Posterior cingulate gyrus (tissue), 11 donors: ENCODE data around the gene POMP.
"Not testable (repeated sequence)": the region's sequence is repeated elsewhere in the genome, so short reads cannot be mapped to it uniquely, and the experiment has no call there.

Experiments used
- DNase-seq, 10 donors: peaks; one replicate each; pipeline versions ENCODE4 v3.0.0 to v3.0.0-alpha.2; 2020 to 2021; ENCODE audit warnings: mixed read lengths in 3 of 10
- intact Hi-C: fragments of 100-400 bp; cut with DNase I; formaldehyde crosslinking; loops from one replicate; pipeline ENCODE4 v1.15.1; 2023

POMP gene

DNA sequence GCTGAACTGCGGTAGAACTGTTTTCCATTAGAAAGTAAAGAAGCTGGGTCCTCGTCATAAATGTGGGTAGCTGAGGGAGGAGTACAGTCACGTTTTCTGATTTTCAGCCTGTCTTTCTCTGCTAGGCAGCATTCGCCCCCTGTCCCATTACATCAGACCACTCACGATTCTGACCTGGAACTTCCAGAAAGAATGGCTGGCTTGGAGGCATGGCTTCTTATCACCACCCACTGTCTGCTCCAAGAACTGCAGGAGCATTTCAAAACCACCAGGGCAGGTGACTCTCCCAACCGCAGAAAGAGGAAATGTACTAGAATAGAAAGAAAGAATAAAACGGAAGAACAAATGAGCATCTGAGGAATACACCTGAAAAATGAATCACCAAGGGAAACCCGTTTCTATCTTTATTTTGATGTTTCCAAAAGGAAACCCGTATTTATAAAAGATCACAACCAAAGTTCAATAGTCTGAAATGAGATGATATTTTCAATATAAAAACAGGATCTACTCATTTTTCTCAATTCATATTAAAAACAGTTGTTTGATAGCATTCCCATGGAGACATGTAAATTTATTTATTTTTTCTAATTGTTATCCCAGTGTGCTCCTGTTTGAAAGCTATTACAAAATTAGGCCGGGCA lies 22.1 kb upstream of the POMP start:
- DNase-seq: peak in 6 of 10 donors; percentile 26 to 84 (median 36)
- intact Hi-C loops: loop anchor here (1.0 to 5.0 kb wide), 3 partner anchors 105 to 312 kb away; no protein-coding TSS in a partner anchor

DNA sequence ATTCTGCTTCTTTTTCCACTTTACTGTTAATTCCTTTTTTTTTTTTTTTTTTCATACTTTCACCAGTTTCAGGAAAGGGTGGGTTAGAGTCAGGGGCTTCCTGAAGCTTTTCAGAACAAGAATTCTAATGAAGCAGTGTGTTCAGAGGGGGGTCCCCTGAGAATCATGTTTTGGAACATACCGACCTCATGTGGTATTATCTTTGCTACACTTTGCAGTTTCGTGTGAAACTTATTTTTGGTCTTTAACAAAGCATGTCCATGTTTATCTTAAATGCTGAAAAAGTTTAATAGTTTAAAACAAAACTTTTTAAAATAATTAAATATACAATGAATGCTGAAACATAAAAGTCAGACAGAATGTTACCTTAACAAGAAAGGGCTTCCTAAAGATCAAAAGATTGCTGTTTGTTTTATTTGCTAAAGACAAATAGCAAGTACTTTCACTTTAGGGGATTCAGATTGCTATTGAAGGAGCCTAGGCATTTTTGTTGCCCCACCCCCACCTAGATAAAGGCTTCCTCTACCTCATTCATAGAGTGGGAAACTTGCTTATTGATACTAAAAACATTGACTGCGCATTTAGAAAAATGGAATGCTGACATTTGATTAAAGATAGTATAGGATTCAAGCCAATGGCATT lies 21.1 kb upstream of the POMP start:
- no peak for DNase-seq
- intact Hi-C loops: loop anchor here (2.0 to 5.0 kb wide), 2 partner anchors 156 to 313 kb away; no protein-coding TSS in a partner anchor

DNA sequence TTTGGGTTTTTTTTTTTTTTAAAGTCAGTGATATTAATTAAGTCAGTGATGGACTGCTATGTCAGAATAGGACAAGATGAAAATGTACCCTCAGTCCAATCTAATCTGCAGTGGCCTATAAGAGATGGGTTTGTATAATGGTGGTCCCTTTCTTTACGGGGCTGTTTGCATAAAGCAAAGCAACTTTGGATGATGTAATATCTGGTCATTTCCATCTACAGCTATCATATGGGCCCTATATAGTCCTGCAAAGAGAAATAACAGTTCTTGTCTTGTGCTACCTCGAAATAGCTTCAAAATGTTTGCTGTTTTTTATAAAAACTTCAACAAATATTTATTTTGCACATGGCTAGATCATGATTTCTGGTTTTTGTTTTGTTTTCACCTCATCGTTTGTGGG lies 20.2 kb upstream of the POMP start:
- intact Hi-C loops: loop anchor here (5.0 kb wide), 1 partner anchor 156 kb away; no protein-coding TSS in a partner anchor
- no peak for DNase-seq

DNA sequence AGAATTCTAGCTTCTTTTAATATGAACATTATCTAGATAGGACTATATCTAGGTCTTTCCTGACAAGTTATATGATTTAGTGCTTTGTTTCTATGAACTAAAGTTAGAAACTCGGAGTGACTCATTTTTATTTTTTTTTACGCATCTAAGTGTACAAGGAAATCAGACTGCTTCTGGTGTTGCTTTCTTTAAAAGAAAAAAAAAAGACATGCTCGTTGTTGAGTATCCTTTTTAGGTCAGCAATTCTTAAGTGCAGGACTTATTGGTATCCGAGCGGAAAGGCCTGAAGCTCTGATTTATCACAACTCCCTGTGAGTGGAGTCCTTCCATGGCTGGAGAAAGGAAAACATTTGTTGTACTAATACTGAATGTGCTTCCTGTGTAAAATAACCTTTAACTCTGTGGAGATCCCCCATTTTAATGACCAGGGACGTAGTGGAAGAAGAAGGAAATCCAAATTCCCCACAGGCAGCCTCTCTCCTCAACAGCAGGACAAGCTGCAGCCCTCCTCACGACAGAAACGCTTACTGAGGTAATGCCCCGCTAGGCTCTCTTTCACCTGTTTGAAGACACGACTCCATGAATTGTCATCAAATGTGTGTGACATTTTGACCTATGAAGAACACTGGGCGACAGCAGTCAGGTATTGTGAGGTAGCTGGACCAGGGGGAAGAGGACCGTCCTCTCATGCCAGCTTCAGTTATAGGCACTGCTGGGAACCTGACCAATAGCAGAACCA lies 17.9 kb upstream of the POMP start:
- intact Hi-C loops: no loop called here
- no peak for DNase-seq

DNA sequence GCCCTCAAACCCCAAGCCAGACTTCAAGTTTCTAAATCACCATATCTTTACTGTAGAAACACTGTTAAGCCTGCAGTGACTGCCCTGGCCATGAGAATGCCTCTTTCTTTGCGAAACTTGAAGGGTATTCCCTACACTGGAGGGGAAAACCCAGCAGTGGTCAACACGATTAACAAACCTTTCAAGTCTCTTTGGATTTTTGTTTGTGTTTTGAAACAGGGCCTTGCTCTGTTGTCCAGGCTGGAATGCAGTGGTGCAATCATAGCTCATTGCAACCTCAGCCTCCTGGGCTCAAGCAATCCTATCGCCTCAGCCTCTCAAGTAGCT lies 17.4 kb upstream of the POMP start:
- no peak for DNase-seq
- intact Hi-C loops: no loop called here

DNA sequence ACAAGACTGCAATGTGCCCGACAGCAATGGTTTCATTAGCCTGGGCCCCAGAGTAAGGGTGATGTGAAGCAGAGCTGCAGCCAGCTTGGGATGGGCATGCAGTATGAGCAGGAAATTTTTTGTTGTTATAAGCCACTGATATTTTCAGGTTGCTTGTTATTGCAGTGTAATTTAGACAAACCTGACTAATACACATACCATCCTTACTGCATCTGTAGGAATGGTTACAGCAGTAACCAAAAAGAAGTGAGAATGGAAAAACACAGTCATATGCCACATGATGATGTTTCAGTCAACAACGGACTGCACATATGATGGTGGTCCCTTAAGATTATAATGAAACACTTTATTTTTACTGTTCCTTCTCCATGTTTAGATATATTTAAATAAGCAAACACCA lies 8.6 kb upstream of the POMP start:
- intact Hi-C loops: no loop called here
- no peak for DNase-seq

DNA sequence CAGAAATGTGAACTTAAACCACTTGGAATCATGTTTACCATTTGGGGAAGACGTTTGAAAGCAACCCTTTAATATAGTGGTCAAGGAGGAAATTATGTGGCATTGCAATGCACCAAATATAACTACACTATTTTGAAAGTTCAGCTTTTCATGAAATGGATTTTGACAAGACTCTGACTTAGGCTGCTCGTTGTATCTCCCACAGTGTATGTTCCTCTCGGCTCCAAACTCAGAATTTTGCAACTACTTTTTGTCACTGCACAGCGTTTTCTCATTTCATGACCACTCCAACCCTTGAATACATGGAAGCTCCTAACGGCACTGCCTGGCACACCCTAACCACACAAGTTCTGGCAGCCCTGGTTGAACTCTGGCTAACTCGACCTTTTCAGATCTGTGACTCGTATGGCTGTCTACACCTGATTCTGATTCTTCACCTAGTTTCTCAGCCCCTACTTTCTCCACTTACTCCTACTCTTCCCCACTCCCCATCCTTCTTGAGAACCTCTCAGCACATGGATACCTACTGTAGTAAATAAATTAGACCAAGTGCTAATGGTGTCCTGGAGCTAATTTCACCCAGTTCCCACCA lies 7.0 kb upstream of the POMP start:
- intact Hi-C loops: no loop called here

DNA sequence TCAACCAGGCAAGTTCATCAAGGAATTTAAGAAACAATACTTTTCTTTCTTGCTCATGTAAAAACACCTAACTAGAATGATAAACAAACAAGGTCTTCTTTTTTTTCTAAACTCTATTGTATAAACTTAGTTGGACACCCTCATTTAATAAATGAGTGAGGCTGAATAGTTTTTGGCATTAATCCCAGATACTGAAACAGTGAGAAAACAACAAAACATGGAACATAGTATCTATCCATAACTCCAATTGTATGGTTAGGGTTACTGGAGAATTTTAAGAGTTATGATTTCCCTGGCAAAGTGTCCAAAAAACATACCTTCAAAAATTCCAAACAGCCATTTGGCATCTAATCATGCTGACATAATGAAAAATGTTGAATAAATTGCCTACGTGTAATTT lies 5.8 kb upstream of the POMP start:
- intact Hi-C loops: no loop called here
- DNase-seq: no peak

More for the DNA sequence above, 7.0 kb upstream of the POMP start:
- DNase-seq: no peak

DNA sequence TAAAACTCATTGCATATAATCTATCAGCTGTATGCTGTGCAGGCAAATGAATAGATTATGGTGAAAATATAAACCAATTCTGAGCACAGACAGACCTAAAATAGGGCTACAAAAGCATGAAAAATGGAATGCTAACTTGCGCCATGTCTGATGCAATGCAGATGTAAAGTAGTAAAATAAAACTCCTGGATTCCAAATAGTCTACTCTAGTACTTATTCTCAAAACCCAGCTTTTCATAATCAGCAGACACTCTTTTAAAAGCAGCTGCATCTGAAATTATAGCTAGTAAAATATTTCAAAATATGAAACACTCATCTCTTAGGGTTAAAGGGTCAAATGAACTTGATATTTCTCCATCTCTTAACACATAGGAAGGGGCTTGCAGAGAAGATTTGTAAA lies 4.7 kb upstream of the POMP start:
- intact Hi-C loops: no loop called here
- DNase-seq: no peak

DNA sequence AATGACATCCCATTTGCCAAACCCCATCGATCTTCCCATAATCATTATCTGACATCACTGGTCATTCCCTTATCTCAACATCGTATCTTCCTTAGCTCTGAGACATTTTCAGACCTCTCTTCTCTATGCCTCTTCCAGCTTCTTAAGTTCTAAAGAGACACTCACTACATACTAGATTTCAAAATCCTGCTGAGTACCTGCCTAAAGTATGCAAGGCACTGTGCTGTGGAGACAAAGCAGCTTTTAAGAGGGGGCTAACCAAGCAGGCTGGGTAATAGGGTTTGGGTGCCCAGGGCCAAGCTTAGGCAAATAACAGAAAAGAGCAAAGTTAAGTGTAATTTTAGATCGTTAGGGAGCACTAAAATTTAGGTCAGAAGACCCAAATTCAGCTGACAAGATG lies 3.4 kb upstream of the POMP start:
- no peak for DNase-seq
- intact Hi-C loops: no loop called here

DNA sequence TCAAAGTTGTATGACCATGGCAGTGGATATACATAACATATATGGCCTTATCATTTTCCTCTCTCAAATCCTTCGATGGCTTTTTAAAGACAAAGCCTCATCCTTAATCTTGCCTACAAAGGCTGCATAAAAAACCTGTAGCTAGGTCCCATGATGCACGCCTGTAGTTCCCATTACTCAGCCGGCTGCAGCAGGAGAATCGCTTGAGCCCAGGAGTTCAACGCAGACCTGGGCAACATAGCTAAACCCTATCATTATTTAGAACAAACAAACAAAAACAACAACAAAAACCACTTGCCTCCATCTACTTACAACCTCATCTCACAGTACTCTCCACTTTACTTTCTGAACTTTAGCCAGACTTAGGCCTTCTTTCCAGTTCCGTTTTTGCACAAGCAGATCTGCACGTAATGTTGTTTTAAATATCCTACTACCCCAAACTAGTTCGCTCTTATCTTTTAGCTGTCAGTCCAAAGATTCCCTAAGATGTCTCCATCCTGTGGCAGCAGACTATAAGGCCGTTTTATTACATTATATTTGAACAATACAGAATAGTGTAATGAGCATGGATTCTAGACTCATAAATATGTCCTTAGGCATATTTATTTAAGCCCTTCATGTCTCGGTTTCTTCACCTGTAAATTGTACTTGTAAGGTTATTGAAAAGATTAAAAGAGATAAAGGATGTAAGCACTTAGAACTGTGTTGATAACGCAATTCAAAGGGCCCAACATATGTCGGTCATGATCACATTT lies 969 bp upstream of the POMP start:
- intact Hi-C loops: loop anchor here (2.0 kb wide), 1 partner anchor 61 kb away; the partner anchor contains the start of gene SLC46A3
- no peak for DNase-seq

DNA sequence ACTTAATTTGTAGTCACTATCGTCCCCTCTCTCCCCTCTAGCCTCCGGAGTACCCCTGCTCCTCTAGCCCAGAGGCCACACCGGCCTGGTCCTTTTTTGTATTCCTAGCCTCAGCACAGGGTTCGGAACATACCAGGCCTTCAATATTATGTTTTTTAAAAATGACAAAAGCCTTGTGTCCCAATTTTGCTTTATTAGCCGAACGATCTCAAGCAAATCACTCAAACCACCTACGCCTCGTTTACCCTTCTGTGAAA lies 463 bp upstream of the POMP start:
- intact Hi-C loops: loop anchor here (2.0 kb wide), 1 partner anchor 60 kb away; the partner anchor contains the start of gene SLC46A3

DNA sequence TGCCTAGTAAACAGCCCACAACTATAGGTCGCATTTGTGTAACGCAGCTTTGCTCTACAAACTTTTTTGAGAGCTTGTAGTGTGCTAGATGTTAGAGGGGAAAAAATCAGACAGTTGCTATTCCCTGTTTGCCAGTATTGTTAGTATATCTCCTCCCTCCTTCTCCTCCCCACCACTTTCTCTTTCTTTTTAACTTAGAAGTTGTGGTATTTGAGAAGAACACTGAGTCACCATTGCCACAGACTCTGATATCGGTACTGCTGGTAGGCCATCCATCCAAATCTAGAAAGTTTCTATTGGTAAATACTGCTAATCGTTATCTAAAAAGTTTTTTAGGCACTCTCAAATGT lies 666 bp downstream of the POMP start:
- intact Hi-C loops: loop anchor here (2.0 kb wide), 1 partner anchor 59 kb away; the partner anchor contains the start of gene SLC46A3
- no peak for DNase-seq

More for the DNA sequence above, 463 bp upstream of the POMP start:
- DNase-seq: no peak

DNA sequence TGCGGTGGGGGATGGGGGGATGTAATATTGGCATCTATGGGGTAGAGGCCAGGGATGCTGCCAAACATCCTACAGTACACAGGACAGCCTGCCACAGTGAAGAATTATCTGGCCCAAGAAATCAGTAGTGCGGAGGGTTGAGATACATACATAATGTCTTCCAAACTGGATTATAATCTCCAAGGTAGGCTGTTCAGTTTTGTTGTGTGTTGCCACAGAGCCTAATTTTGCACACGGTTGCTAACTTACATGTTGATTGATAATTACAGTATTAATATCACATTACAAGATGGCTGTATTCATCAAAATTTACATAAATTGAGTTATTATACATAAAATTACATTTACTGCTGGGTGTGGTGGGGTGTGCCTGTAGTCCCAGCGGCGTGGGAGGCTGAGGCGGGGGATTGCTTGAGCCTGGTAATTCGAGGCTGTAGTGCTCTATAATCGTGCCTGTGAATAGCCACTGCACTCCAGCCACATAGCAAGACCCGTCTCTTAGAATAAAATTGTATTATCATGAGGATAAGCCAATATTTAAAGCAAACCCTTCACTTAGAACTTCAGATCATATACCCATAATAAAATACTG lies 8.1 kb downstream of the POMP start:
- intact Hi-C loops: no loop called here
- no peak for DNase-seq

DNA sequence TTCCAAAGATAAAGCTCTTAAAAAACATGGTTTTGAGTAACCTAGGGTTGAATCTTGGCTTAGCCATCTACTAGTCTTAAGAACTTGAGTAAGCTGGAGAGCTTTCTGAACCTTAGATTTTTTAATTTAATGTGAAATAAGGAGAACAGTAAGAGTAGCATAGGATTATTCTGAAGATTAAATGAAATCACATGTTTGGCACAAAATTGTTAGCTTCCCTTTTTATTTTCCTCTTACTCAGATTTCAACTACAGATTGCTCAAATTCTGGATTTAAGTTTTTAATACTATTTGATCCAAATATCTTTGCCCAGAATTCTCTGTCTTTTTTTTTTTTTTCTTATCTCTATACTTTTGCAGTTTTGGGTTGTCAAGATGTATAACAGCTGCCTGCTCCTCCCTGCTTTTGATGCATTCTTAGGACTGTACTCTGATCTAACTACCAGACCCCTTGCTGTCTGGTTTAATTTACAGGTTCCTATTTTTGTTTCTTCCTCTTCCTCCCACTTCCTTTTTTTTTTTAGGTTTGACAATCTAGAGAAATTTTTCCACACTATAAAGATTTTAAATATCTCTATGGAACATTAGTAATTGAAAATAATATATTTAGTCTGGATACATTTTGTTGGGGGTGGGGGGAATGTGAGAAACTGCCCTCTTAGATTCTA lies 12.3 kb downstream of the POMP start:
- intact Hi-C loops: loop anchor here (10.0 kb wide), 1 partner anchor 124 kb away; no protein-coding TSS in a partner anchor

DNA sequence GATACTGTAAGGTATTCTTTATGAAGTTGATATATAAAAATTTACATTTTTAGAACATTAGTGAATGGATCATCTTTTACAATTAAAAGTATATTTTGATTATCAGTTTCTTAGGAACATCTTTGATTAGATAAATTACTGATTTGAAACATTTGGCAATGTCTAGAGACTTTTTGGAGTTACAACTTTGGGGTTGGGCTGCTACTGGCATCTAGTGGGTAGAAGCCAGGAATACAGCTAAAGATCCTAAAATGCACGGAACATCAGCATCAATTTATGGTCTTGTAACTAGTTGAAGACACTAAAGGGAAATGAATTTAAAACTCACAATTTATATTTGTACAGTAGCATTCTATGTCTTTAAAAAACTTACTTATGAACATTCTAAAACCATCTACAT lies 19.9 kb downstream of the POMP start:
- intact Hi-C loops: loop anchor here (10.0 kb wide), 1 partner anchor 116 kb away; no protein-coding TSS in a partner anchor
- no peak for DNase-seq

More for the DNA sequence above, 12.3 kb downstream of the POMP start:
- DNase-seq: no peak

DNA sequence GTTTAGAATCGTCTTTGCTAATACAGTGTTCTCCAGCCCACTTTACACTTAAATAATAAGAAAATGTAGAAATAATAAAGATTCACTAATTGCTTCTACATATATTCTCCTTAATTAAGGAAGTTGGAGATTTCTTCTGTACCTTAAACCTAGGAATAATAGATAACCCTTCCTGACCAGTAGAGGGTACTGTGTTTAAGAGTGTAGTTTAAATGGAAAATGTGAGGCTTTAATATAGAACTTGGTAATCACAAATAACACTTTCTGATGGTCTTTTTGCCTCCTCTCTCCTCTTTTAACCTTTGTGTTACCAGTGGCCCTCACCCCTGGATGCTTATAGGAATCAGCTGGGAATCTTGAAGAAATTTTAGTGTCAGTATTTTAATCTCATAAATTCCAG lies 20.7 kb downstream of the POMP start:
- DNase-seq: no peak
- intact Hi-C loops: loop anchor here (10.0 kb wide), 1 partner anchor 115 kb away; no protein-coding TSS in a partner anchor

DNA sequence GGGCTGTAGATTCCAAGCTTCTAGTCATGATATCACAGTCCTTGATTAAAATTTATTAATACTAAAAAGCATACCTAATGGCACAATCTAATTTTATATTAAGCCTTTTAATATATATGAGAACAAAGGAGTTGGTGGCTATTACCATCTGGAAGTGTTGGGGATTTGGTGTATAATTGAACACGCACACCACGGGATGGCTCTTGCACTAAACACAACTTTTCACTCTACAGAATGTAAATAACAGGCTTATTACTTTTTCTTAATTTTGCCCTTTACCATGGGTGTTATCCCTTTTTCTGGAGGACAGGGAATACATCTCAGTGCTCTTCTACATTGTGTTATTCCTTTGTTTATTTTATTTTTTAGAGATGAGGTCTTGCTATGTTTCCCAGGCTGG lies 21.6 kb downstream of the POMP start:
- DNase-seq: no peak
- intact Hi-C loops: no loop called here

DNA sequence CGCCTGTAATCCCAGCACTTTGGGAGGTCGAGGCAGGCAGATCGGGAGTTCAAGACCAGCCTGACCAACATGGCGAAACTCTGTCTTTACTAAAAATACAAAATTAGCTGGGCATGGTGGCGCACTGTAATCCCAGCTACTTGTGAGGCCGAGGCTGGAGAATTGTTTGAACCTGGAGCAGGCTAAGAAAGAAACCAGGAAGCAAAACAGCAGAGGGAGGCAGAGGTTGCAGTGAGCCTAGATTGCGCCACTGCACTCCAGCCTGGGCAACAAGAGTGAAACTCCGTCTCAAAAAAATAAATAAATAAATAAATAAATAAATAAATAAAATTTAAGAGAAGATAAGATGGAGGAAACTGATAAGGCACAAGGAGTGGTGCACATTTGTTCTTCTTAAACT lies 24.2 kb downstream of the POMP start:
- DNase-seq, intact Hi-C loops: not testable (repeated sequence)

DNA sequence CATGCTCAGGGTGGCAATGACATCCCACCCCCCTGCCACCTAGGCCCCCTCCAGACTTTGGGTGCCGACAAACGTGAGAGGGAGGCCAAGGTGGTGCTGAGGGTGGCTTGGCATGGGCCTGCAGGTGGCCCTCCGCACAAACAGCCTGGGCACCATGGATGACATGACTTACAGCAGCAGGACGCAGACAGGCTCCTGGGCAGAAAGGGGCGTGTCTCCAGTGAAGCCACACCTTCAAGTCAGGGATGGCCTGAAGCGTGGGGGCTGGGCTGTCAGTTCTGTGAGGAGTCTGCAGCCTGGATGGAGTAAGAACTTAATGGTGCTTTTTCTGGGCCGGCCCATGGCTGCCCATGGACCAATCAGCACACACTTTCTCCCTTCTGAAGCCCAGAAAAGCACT lies 25.3 kb downstream of the POMP start:
- intact Hi-C loops: no loop called here
- DNase-seq: no peak
